HEK293 (cell line): ENCODE measurements around the gene NOC2L.

Experiments
- BCL11B ChIP-seq: fragments of 450-650 bp; formaldehyde crosslinking; IDR thresholded peaks from 2 replicates; pipeline ENCODE4 v1.5.1; 2016; ENCODE audit warnings: low read depth, missing biosample characterization, missing genetic modification characterization
- GFI1B ChIP-seq: fragments of 450-650 bp; formaldehyde crosslinking; IDR thresholded peaks from 2 replicates; pipeline ENCODE4 v1.5.1; 2016; ENCODE audit warnings: missing biosample characterization, missing genetic modification characterization
- HIC1 ChIP-seq: fragments of 450-650 bp; formaldehyde crosslinking; IDR thresholded peaks from 2 replicates; pipeline ENCODE4 v1.5.1; 2016; ENCODE audit warnings: missing biosample characterization, missing genetic modification characterization
- HOXC10 ChIP-seq: sonication (generic); formaldehyde crosslinking; IDR thresholded peaks from 2 replicates; pipeline ENCODE4 v1.8.1; 2023; ENCODE audit warnings: mild to moderate bottlenecking, missing genetic modification reagents
- IKZF3 ChIP-seq: fragments of 450-650 bp; IDR thresholded peaks from 2 replicates; pipeline ENCODE4 v1.5.0; 2018; ENCODE audit warnings: missing biosample characterization, mild to moderate bottlenecking, missing genetic modification characterization, moderate library complexity
- KLF9 ChIP-seq: fragments of 450-650 bp; formaldehyde crosslinking; IDR thresholded peaks from 2 replicates; pipeline ENCODE4 v1.5.1; 2016; ENCODE audit warnings: missing biosample characterization, missing genetic modification characterization, low read depth
- PRDM10 ChIP-seq: fragments of 450-650 bp; formaldehyde crosslinking; IDR thresholded peaks from 2 replicates; pipeline ENCODE4 v1.5.1; 2016; ENCODE audit warnings: missing biosample characterization, missing genetic modification characterization
- PRDM6 ChIP-seq: fragments of 450-650 bp; formaldehyde crosslinking; IDR thresholded peaks from 2 replicates; pipeline ENCODE4 v1.5.1; 2017; ENCODE audit warnings: missing biosample characterization, missing genetic modification characterization
- SETDB1 ChIP-seq: IDR thresholded peaks from one replicate; pipeline ENCODE4 v1.6.1; 2017; ENCODE audit warnings: mild to moderate bottlenecking, low read length, moderate library complexity, mixed read lengths; ENCODE audit not compliant: insufficient read length
- SP3 ChIP-seq: fragments of 450-650 bp; formaldehyde crosslinking; IDR thresholded peaks from 2 replicates; pipeline ENCODE4 v1.5.1; 2016; ENCODE audit warnings: missing biosample characterization, missing genetic modification characterization
- YY1 ChIP-seq: fragments of 450-650 bp; formaldehyde crosslinking; IDR thresholded peaks from 2 replicates; pipeline ENCODE4 v1.5.1; 2018; ENCODE audit warnings: missing biosample characterization, missing genetic modification characterization
- ZNF112 ChIP-seq: fragments of 450-650 bp; formaldehyde crosslinking; IDR thresholded peaks from 2 replicates; pipeline ENCODE4 v1.5.0; 2017; ENCODE audit warnings: missing biosample characterization, missing genetic modification characterization
- ZNF155 ChIP-seq: fragments of 450-650 bp; formaldehyde crosslinking; IDR thresholded peaks from 2 replicates; pipeline ENCODE4 v1.5.1; 2016; ENCODE audit warnings: missing biosample characterization, missing genetic modification characterization
- ZNF16 ChIP-seq: fragments of 450-650 bp; formaldehyde crosslinking; IDR thresholded peaks from 2 replicates; pipeline ENCODE4 v1.5.1; 2016; ENCODE audit warnings: low read depth, missing biosample characterization, missing genetic modification characterization
- ZNF175 ChIP-seq: fragments of 450-650 bp; formaldehyde crosslinking; IDR thresholded peaks from 2 replicates; pipeline ENCODE4 v1.5.1; 2016; ENCODE audit warnings: missing biosample characterization, missing genetic modification characterization
- ZNF248 ChIP-seq: fragments of 450-650 bp; formaldehyde crosslinking; IDR thresholded peaks from 2 replicates; pipeline ENCODE4 v1.5.1; 2017; ENCODE audit warnings: missing biosample characterization, missing genetic modification characterization
- ZNF266 ChIP-seq: fragments of 450-650 bp; formaldehyde crosslinking; IDR thresholded peaks from 2 replicates; pipeline ENCODE4 v1.5.1; 2016; ENCODE audit warnings: missing biosample characterization, missing genetic modification characterization, low read depth
- ZNF280D ChIP-seq: fragments of 450-650 bp; formaldehyde crosslinking; IDR thresholded peaks from 2 replicates; pipeline ENCODE4 v1.5.1; 2016; ENCODE audit warnings: missing biosample characterization, missing genetic modification characterization
- ZNF37A ChIP-seq: fragments of 450-650 bp; IDR thresholded peaks from 2 replicates; pipeline ENCODE4 v1.5.1; 2018; ENCODE audit warnings: missing biosample characterization, missing genetic modification characterization
- ZNF404 ChIP-seq: fragments of 450-650 bp; formaldehyde crosslinking; IDR thresholded peaks from 2 replicates; pipeline ENCODE4 v1.5.1; 2017; ENCODE audit warnings: missing biosample characterization, missing genetic modification characterization
- ZNF513 ChIP-seq: fragments of 450-650 bp; IDR thresholded peaks from 2 replicates; pipeline ENCODE4 v1.5.1; 2018; ENCODE audit warnings: missing biosample characterization, missing genetic modification characterization
- ZNF549 ChIP-seq: fragments of 450-650 bp; IDR thresholded peaks from 2 replicates; pipeline ENCODE4 v1.5.1; 2018; ENCODE audit warnings: missing biosample characterization, missing genetic modification characterization, mild to moderate bottlenecking, inconsistent platforms, moderate library complexity
- ZNF596 ChIP-seq: fragments of 450-650 bp; IDR thresholded peaks from 2 replicates; pipeline ENCODE4 v1.5.0; 2018; ENCODE audit warnings: missing biosample characterization, mild to moderate bottlenecking, missing genetic modification characterization, moderate library complexity
- ZNF654 ChIP-seq: fragments of 450-650 bp; formaldehyde crosslinking; IDR thresholded peaks from 2 replicates; pipeline ENCODE4 v1.5.1; 2016; ENCODE audit warnings: low read depth, missing biosample characterization, missing genetic modification characterization
- ZNF658 ChIP-seq: fragments of 450-650 bp; formaldehyde crosslinking; IDR thresholded peaks from 2 replicates; pipeline ENCODE4; 2016; ENCODE audit warnings: missing biosample characterization, missing genetic modification characterization
- ZNF704 ChIP-seq: fragments of 450-650 bp; formaldehyde crosslinking; IDR thresholded peaks from 2 replicates; pipeline ENCODE4 v1.5.1; 2016; ENCODE audit warnings: missing biosample characterization, missing genetic modification characterization
- ZNF777 ChIP-seq: fragments of 450-650 bp; formaldehyde crosslinking; IDR thresholded peaks from 2 replicates; pipeline ENCODE4 v1.5.1; 2017; ENCODE audit warnings: missing biosample characterization, missing genetic modification characterization, borderline replicate concordance

Gene NOC2L

GRCh38 chr1:996851-997712, 38.0 kb upstream of the NOC2L start (continued):
- no peak for TF ChIP-seq ZNF175 (tag by site-specific recombination)
- no peak for TF ChIP-seq ZNF658 (tag by site-specific recombination)
- no peak for TF ChIP-seq ZNF248 (tag by site-specific recombination)
- TF ChIP-seq ZNF37A (tag by site-specific recombination) = no peak
- TF ChIP-seq HIC1 (tag by site-specific recombination) = peak; percentile 90
- TF ChIP-seq PRDM6 (tag by site-specific recombination) = no peak
- TF ChIP-seq IKZF3 (tag by site-specific recombination) = peak; percentile 19; the same call in 1 of the 2 replicates
- no peak for TF ChIP-seq ZNF16 (tag by site-specific recombination)
- no peak for TF ChIP-seq YY1
- TF ChIP-seq ZNF596 (tag by site-specific recombination) = no peak
- TF ChIP-seq HOXC10 (CRISPR knock-in tag) = no peak
- no peak for TF ChIP-seq SETDB1
- TF ChIP-seq PRDM10 (tag by site-specific recombination) = peak; percentile 78
- no peak for TF ChIP-seq KLF9 (tag by site-specific recombination)
- no peak for TF ChIP-seq GFI1B (tag by site-specific recombination)
- no peak for TF ChIP-seq ZNF777
- no peak for TF ChIP-seq ZNF112 (tag by site-specific recombination)
- no peak for TF ChIP-seq ZNF549 (tag by site-specific recombination)
- TF ChIP-seq ZNF513 = no peak
- no peak for TF ChIP-seq ZNF280D (tag by site-specific recombination)
- no peak for TF ChIP-seq ZNF704
- 0 out of 2 replicates have a peak, but pooled peaks have one; percentile 23 for TF ChIP-seq BCL11B
- no peak for TF ChIP-seq ZNF155 (tag by site-specific recombination)
- no peak for TF ChIP-seq ZNF404 (tag by site-specific recombination)
- TF ChIP-seq ZNF654 (tag by site-specific recombination) = no peak
- TF ChIP-seq ZNF266 = no peak
- no peak for TF ChIP-seq SP3
